ENCODE measurements around the gene CDK14. TPM values are rescaled to one million over a fixed set of nuclear protein-coding genes. Genes with fewer than 3 reads are reported as not detected.

CDK14 gene
- polyA plus RNA-seq, 1 donor from 2014 or later: 25.1 TPM

GRCh38 chr7:90939666-90940065, 343.5 kb downstream of the CDK14 start:
- H3K27ac ChIP-seq (ENCODE audit: low read length): no peak overlapping the region
- no peaks in the 10 kb centered on the region for H3F3A ChIP-seq (ENCODE audit: insufficient read depth, low read length, poor library complexity, severe bottlenecking)
- no peaks in the 10 kb centered on the region for H3K27me3 ChIP-seq (ENCODE audit: insufficient read depth, low read depth, low read length)
- no peak overlapping the region for H3K4me2 ChIP-seq (ENCODE audit: low read length)
- H3K36me3 ChIP-seq (ENCODE audit: insufficient read depth, low read length): no peaks in the 10 kb centered on the region
- no peaks in the 10 kb centered on the region for H3K9me3 ChIP-seq (ENCODE audit: low read length)
- no peaks in the 10 kb centered on the region for H4K20me1 ChIP-seq (ENCODE audit: insufficient read depth)
- H3K9me2 ChIP-seq (ENCODE audit: insufficient read depth, low read length): no peaks in the 10 kb centered on the region
- no peak overlapping the region for H3K4me3 ChIP-seq (ENCODE audit: low read length)
- TF ChIP-seq EZH2 (IDR thresholded peaks at IDR 0.05; ENCODE audit: borderline replicate concordance, insufficient read depth, low read length, poor library complexity, severe bottlenecking) (no peak), SMC3 (conservative IDR thresholded peaks at IDR 0.05; ENCODE audit: poor library complexity) (no peak), MXI1 (conservative IDR thresholded peaks at IDR 0.05; ENCODE audit: poor library complexity, severe bottlenecking) (no peak), EP300 (conservative IDR thresholded peaks at IDR 0.05; ENCODE audit: poor library complexity, severe bottlenecking) (no peak), TAF1 (IDR thresholded peaks at IDR 0.05; ENCODE audit: low read depth) (no peak), POLR2AphosphoS5 (IDR thresholded peaks at IDR 0.05) (no peak), RAD21 (conservative IDR thresholded peaks at IDR 0.05) (no peak)
- TF ChIP-seq, protein P1, sequence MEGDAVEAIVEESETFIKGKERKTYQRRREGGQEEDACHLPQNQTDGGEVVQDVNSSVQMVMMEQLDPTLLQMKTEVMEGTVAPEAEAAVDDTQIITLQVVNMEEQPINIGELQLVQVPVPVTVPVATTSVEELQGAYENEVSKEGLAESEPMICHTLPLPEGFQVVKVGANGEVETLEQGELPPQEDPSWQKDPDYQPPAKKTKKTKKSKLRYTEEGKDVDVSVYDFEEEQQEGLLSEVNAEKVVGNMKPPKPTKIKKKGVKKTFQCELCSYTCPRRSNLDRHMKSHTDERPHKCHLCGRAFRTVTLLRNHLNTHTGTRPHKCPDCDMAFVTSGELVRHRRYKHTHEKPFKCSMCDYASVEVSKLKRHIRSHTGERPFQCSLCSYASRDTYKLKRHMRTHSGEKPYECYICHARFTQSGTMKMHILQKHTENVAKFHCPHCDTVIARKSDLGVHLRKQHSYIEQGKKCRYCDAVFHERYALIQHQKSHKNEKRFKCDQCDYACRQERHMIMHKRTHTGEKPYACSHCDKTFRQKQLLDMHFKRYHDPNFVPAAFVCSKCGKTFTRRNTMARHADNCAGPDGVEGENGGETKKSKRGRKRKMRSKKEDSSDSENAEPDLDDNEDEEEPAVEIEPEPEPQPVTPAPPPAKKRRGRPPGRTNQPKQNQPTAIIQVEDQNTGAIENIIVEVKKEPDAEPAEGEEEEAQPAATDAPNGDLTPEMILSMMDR (IDR thresholded peaks at IDR 0.05; ENCODE audit: poor library complexity, severe bottlenecking): no peak
- TF ChIP-seq, protein P2, sequence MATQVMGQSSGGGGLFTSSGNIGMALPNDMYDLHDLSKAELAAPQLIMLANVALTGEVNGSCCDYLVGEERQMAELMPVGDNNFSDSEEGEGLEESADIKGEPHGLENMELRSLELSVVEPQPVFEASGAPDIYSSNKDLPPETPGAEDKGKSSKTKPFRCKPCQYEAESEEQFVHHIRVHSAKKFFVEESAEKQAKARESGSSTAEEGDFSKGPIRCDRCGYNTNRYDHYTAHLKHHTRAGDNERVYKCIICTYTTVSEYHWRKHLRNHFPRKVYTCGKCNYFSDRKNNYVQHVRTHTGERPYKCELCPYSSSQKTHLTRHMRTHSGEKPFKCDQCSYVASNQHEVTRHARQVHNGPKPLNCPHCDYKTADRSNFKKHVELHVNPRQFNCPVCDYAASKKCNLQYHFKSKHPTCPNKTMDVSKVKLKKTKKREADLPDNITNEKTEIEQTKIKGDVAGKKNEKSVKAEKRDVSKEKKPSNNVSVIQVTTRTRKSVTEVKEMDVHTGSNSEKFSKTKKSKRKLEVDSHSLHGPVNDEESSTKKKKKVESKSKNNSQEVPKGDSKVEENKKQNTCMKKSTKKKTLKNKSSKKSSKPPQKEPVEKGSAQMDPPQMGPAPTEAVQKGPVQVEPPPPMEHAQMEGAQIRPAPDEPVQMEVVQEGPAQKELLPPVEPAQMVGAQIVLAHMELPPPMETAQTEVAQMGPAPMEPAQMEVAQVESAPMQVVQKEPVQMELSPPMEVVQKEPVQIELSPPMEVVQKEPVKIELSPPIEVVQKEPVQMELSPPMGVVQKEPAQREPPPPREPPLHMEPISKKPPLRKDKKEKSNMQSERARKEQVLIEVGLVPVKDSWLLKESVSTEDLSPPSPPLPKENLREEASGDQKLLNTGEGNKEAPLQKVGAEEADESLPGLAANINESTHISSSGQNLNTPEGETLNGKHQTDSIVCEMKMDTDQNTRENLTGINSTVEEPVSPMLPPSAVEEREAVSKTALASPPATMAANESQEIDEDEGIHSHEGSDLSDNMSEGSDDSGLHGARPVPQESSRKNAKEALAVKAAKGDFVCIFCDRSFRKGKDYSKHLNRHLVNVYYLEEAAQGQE (IDR thresholded peaks at IDR 0.05; ENCODE audit: borderline replicate concordance): no peak
- no peak overlapping the region for H3K9ac ChIP-seq (ENCODE audit: low read length)
- no peak overlapping the region for H2AFZ ChIP-seq (ENCODE audit: low read depth, low read length)
- no peaks in the 10 kb centered on the region for H3K79me2 ChIP-seq (replicated peaks; ENCODE audit: insufficient read depth, low read length)

GRCh38 chr7:90944021-90944420, 347.9 kb downstream of the CDK14 start:
- Histone ChIP-seq H3K79me2 (replicated peaks; ENCODE audit: insufficient read depth, low read length) (peaks cover 3% of the 10 kb centered on the region), H3F3A (ENCODE audit: insufficient read depth, low read length, poor library complexity, severe bottlenecking) (no peaks in the 10 kb centered on the region), H3K4me3 (ENCODE audit: low read length) (no peak overlapping the region), H3K27ac (ENCODE audit: low read length) (no peak overlapping the region), H3K9me2 (ENCODE audit: insufficient read depth, low read length) (no peaks in the 10 kb centered on the region), H3K36me3 (ENCODE audit: insufficient read depth, low read length) (no peaks in the 10 kb centered on the region), H3K9ac (ENCODE audit: low read length) (no peak overlapping the region), H4K20me1 (ENCODE audit: insufficient read depth) (no peaks in the 10 kb centered on the region), H2AFZ (ENCODE audit: low read depth, low read length) (no peak overlapping the region), H3K9me3 (ENCODE audit: low read length) (no peaks in the 10 kb centered on the region), H3K4me2 (ENCODE audit: low read length) (no peak overlapping the region), H3K27me3 (ENCODE audit: insufficient read depth, low read depth, low read length) (no peaks in the 10 kb centered on the region)
- TF ChIP-seq EZH2 (IDR thresholded peaks at IDR 0.05; ENCODE audit: borderline replicate concordance, insufficient read depth, low read length, poor library complexity, severe bottlenecking) (no peak), RAD21 (conservative IDR thresholded peaks at IDR 0.05) (no peak), POLR2AphosphoS5 (IDR thresholded peaks at IDR 0.05) (no peak), MXI1 (conservative IDR thresholded peaks at IDR 0.05; ENCODE audit: poor library complexity, severe bottlenecking) (no peak), SMC3 (conservative IDR thresholded peaks at IDR 0.05; ENCODE audit: poor library complexity) (no peak), EP300 (conservative IDR thresholded peaks at IDR 0.05; ENCODE audit: poor library complexity, severe bottlenecking) (no peak)
- TF ChIP-seq, protein P2 (IDR thresholded peaks at IDR 0.05; ENCODE audit: borderline replicate concordance): no peak
